CD4-positive, alpha-beta T cell treated with Interleukin-17A for 1 hour (primary cell): ENCODE data around the gene NKX1-2.

ENCODE experiments used
- DNase-seq: peaks from one replicate; pipeline ENCODE4 v3.0.0-alpha.2; 2020

NKX1-2 gene

GRCh38 chr10:124450012-124450782 lies at the start of gene NKX1-2:
TSS of gene NKX1-2 (minus strand) at chr10:124450035. CDS start at chr10:124449943, 92 bp downstream.
- no peak for DNase-seq

- DNase-seq, result no peak
Observed at GRCh38 chr10:124498056-124498455, 48.2 kb upstream of the NKX1-2 start.

- no peak for DNase-seq
Observed at GRCh38 chr10:124497196-124497881, 47.5 kb upstream of the NKX1-2 start.

- no peak for DNase-seq
Observed at GRCh38 chr10:124496620-124497019, 46.8 kb upstream of the NKX1-2 start.

GRCh38 chr10:124496150-124496549 lies 46.3 kb upstream of the NKX1-2 start:
- DNase-seq, result no peak

- no peak for DNase-seq
Observed at GRCh38 chr10:124495725-124496124, 45.9 kb upstream of the NKX1-2 start.

- no peak for DNase-seq
Observed at GRCh38 chr10:124495162-124495561, 45.3 kb upstream of the NKX1-2 start.

GRCh38 chr10:124494046-124494807 lies 44.4 kb upstream of the NKX1-2 start:
- no peak for DNase-seq

GRCh38 chr10:124493214-124493882 lies 43.5 kb upstream of the NKX1-2 start:
- DNase-seq, result no peak

- no peak for DNase-seq
Observed at GRCh38 chr10:124492266-124492665, 42.4 kb upstream of the NKX1-2 start.

- no peak for DNase-seq
Observed at GRCh38 chr10:124491105-124491504, 41.3 kb upstream of the NKX1-2 start.

- DNase-seq, result no peak
Observed at GRCh38 chr10:124486635-124487034, 36.8 kb upstream of the NKX1-2 start.

GRCh38 chr10:124484661-124485060 lies 34.8 kb upstream of the NKX1-2 start:
- no peak for DNase-seq

- DNase-seq, result no peak
Observed at GRCh38 chr10:124484031-124484430, 34.2 kb upstream of the NKX1-2 start.

- DNase-seq, result no peak
Observed at GRCh38 chr10:124482876-124483275, 33.0 kb upstream of the NKX1-2 start.

- no peak for DNase-seq
Observed at GRCh38 chr10:124482236-124482800, 32.5 kb upstream of the NKX1-2 start.

- DNase-seq, result no peak
Observed at GRCh38 chr10:124481717-124482116, 31.9 kb upstream of the NKX1-2 start.

- DNase-seq, result no peak
Observed at GRCh38 chr10:124480860-124481259, 31.0 kb upstream of the NKX1-2 start.

GRCh38 chr10:124478515-124478914 lies 28.7 kb upstream of the NKX1-2 start:
- no peak for DNase-seq

- no peak for DNase-seq
Observed at GRCh38 chr10:124477614-124478363, 28.0 kb upstream of the NKX1-2 start.

- DNase-seq, result no peak
Observed at GRCh38 chr10:124476043-124476725, 26.3 kb upstream of the NKX1-2 start.
